HPDE6-E6E7 (cell line): ENCODE measurements around the gene GLDC.
"Not testable (repeated sequence)": the region's sequence is repeated elsewhere in the genome, so short reads cannot be mapped to it uniquely, and the experiment has no call there.

Experiments used
- DNase-seq: peaks from one replicate; pipeline ENCODE4 v3.0.0; 2011; ENCODE audit warnings: missing footprints; ENCODE audit errors: extremely low spot score

GLDC gene

GRCh38 chr9:6566409-6567139 is 79.0 kb downstream of the GLDC start:
- DNase-seq: peak; percentile 91

GRCh38 chr9:6565312-6565711 is 80.2 kb downstream of the GLDC start:
- DNase-seq: no peak

GRCh38 chr9:6564868-6565267 is 80.7 kb downstream of the GLDC start:
- no peak for DNase-seq

- no peak for DNase-seq
Measured at GRCh38 chr9:6564360-6564759, 81.2 kb downstream of the GLDC start.

- DNase-seq: no peak
Measured at GRCh38 chr9:6562871-6563430, 82.6 kb downstream of the GLDC start.

- DNase-seq: no peak
Measured at GRCh38 chr9:6562201-6562600, 83.3 kb downstream of the GLDC start.

- no peak for DNase-seq
Measured at GRCh38 chr9:6557883-6558616, 87.5 kb downstream of the GLDC start.

GRCh38 chr9:6553866-6554265 is 91.7 kb downstream of the GLDC start:
- DNase-seq: no peak

GRCh38 chr9:6552498-6553121 is 92.9 kb downstream of the GLDC start:
- no peak for DNase-seq

- DNase-seq: no peak
Measured at GRCh38 chr9:6552033-6552432, 93.5 kb downstream of the GLDC start.

GRCh38 chr9:6551136-6551535 is 94.4 kb downstream of the GLDC start:
- DNase-seq: no peak

GRCh38 chr9:6549106-6549800 is 96.3 kb downstream of the GLDC start:
- DNase-seq: no peak

GRCh38 chr9:6545017-6545691 is 100.4 kb downstream of the GLDC start:
- DNase-seq: peak; percentile 53

GRCh38 chr9:6543204-6543603 is 102.3 kb downstream of the GLDC start:
- DNase-seq: no peak

- not testable (repeated sequence) for DNase-seq
Measured at GRCh38 chr9:6542617-6543016, 102.9 kb downstream of the GLDC start.

- no peak for DNase-seq
Measured at GRCh38 chr9:6538666-6539071, 106.9 kb downstream of the GLDC start.

GRCh38 chr9:6535594-6535993 is 109.9 kb downstream of the GLDC start:
- DNase-seq: no peak

GRCh38 chr9:6525326-6526045 is 120.0 kb downstream of the GLDC start:
- DNase-seq: no peak

GRCh38 chr9:6522263-6522662 is 123.3 kb downstream of the GLDC start:
- DNase-seq: no peak

- no peak for DNase-seq
Measured at GRCh38 chr9:6512085-6512657, 133.4 kb downstream of the GLDC start.
